HG02885 (cell line): ENCODE data around the gene STX7.

Source experiments
- ATAC-seq: cut with Tn5 transposase; IDR thresholded peaks from one replicate; pipeline ENCODE4 v1.9.1; 2021; ENCODE audit warnings: mild to moderate bottlenecking; ENCODE audit not compliant: unreplicated experiment, poor library complexity

The STX7 gene

DNA sequence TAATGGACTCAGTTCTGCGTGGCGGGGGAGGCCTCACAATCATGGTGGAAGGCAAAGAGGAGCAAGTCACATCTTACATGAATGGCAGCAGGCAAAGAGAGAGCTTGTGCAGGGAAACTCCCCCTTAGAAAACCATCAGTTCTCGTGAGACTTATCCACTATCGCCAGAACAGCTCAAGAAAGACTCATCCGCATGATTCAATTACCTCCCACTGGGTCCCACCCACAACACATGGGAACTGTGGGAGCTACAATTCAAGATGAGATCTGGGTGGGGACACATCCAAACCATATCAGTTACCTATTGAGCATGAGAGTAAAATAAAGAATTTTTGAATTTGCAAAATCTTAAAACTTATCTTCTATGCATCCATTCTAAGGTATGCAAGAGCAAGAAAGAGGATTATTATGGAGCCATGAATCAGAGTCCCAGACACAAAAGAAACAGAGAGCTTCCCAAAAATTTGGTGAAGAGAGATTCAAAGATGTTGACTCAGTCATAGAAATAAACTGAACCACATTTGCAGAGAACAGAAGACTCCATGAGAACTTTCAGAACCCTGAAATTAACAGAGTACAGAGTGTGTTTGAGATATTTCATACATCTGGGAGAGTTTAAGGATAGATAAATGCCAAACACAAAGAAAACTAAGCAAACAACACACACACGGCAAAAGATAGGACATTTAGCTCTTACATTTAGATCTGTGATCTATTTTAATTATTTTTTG lies 94.5 kb downstream of the STX7 start:
- no peak for ATAC-seq

DNA sequence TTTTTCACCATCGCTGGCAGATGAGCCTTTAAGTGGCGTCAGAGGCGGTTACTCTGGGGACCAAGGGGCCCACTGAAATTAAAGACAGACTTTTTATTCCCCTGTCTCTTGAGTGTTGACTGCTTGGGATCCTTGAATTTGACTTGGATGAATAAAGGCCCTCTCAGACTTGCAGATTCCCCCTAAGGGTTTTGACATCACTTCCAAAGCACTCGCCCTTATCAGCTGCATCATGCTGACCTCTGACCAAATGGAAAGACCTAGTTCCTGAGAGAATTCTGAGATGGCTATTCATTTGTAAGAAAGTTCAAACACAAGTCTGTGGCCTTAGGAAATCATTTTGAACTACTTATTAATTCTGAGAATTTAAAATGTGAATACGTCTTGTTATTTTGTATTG lies 98.2 kb downstream of the STX7 start:
- no peak for ATAC-seq

- ATAC-seq, result no peak
Measured at GRCh38 chr6:132414322-132414721, 98.6 kb downstream of the STX7 start.

DNA sequence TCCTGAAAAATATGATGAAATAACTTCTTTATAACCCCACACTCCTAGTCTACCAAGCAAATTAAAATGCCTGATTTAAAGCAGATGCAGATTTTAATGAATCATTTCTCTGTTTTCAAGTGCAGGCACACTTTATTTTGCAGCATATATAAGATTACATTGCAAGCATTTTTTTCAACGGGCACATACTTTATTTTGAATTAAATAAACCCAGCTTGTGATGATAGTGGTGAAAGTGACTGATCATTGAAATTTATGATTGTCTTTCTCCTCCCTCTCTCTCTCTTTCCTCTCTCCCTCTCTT lies 99.5 kb downstream of the STX7 start:
- no peak for ATAC-seq

- ATAC-seq, result no peak
Measured at GRCh38 chr6:132412656-132413498, 100.0 kb downstream of the STX7 start.

DNA sequence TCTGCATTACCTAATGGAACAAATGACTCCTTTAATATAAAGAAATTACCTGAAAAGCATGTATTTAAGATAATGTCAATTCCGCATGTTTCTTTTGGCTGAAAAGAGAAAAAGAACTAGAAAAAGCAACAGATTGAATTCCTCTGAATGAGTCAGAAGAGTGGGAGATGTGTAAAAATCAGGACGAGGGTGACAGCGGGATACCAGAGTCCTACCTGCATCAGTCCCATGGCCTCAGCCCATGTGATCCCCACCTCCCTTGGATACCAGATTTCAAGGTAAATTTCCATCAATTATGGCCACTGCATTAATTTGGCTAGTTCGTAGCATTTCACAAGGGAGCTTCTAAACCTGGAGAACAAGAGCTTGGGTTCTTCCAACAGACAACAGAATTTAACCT lies 101.6 kb downstream of the STX7 start:
- no peak for ATAC-seq

DNA sequence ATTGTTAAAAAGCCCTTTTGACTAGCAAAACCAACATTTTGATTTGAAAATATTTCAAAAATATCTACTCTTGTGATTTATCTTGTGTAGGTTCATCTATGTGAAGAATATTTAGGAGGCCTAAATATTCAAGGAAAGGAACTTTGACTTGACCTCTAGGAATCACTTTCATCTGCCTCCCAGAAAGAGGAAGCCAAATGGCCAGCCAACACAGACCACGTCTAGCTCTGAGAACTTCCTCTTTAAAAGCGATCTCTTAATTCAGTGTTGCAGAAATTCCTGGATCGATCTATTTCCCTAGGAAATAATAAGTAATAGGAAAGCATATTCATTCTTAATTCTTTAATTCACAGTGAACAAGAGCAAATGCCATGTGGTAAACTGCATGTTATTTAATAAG lies 102.1 kb downstream of the STX7 start:
- no peak for ATAC-seq

- ATAC-seq, result peak; percentile 68
Measured at GRCh38 chr6:132405143-132405915, 107.6 kb downstream of the STX7 start.

DNA sequence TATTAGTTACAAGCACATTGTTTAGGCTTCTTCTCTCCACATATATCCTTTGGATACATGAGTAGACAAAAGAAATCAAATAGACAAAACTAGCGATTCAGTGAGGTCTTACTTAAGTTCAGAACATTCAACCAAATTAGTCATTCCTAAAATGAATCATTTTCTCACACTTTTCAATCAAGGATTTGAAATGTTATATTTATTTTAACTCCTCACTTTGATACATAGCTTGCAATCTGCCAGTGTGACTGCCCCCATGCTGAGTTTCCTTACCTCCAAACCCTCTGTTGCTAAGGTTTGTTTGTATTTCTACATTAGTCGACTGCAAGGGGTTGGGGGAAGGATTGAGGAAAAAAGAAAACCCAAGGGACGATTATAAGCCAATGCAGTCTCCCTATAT lies 108.2 kb downstream of the STX7 start:
- no peak for ATAC-seq

DNA sequence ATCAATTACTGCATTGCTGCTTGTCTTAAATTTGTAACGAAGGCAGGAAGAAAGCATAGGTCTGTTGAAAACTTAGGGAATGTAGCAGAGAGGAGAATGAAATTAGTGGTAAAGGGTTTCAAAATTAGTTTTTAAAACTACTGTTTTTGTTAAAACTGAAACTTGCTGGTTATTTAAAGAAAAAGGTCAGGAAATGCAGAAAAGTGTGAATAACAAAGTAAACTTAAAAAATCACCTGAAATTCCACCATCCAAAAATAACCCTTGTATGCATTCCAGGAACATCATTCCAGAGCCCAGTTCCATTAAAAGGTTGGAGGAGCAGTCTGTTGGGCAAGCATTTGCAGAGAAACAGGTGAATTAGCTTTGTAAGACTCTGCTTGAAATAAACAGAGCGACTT lies 108.6 kb downstream of the STX7 start:
- no peak for ATAC-seq

- no peak for ATAC-seq
Measured at GRCh38 chr6:132401618-132402285, 111.2 kb downstream of the STX7 start.

GRCh38 chr6:132400883-132401617 lies 111.9 kb downstream of the STX7 start, which contains the start of gene MOXD1:
Gene MOXD1, minus strand, starts transcription at chr6:132401475. Its CDS starts 49 bp downstream, at chr6:132401426.
- ATAC-seq, result peak; percentile 62

DNA sequence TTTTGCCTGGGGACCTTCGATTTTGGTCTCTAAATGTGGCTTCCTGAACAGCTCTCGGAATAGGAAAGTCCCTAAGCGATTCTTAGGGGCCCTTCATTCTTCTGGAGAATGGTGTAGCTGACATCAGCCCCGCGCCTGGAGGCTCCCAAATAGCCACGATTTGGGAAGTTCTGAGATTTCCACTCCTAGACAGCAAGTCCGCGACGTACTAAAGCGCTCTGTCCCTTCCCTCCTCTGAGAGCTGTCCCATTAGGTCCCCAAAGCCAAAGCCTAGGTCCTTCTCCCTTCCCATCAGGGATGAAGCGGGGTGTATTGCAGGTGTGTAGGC lies 112.4 kb downstream of the STX7 start:
- ATAC-seq, result no peak

GRCh38 chr6:132399376-132400074 lies 113.4 kb downstream of the STX7 start:
- no peak for ATAC-seq
